ENCODE results near the gene TMCO2. TPM values are rescaled to one million over a fixed set of nuclear protein-coding genes. Genes with fewer than 3 reads are reported as not detected.

TMCO2 gene
- total RNA-seq, 1 donor from 2014 or later, result not detected

- H3K4me3 ChIP-seq, result no peak overlapping the region
- H3K27me3 ChIP-seq, result no peaks in the 10 kb centered on the region
- TF ChIP-seq CTCF (IDR thresholded peaks at IDR 0.05), result no peak
- H3K36me3 ChIP-seq, result peaks cover 22 to 37% of the 10 kb centered on the region in 2 donors
- DNase-seq (ENCODE audit: low spot score in 2 of 2), result no peak
- intact Hi-C loops (cut with DNase I), result loop anchor here (5.0 kb wide), 1 partner anchor 52 kb away; no protein-coding TSS in a partner anchor
- no peak overlapping the region for H3K27ac ChIP-seq
- H3K9me3 ChIP-seq, result no peaks in the 10 kb centered on the region
- peaks cover 0 to 12% of the 10 kb centered on the region in 2 donors for H3K4me1 ChIP-seq
These were observed 7.3 kb upstream of the TMCO2 start for GRCh38 chr1:40240390-40240789.

DNA sequence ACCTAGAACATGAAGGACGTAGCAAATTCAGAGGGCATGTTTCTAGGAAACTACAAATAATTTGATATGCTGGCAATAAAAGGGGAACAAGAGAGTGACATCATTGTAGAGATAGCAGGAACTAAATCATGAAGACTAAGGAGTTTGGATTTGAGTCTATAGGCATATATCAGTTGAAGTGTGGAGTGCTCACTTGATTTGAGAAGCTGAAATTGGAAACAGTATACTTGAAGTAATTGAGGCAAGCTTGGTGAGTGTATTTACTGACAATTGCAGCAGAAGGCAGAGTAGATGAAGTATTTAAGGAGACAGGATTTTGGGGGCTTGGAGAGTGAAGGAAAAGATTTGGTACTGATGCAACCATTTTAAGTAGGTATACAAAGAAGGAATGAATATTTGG, 6.4 kb upstream of the TMCO2 start:
- intact Hi-C loops (cut with DNase I), result loop anchor here (5.0 kb wide), 1 partner anchor 51 kb away; no protein-coding TSS in a partner anchor
- Histone ChIP-seq H3K9me3 (no peaks in the 10 kb centered on the region), H3K36me3 (peaks cover 16 to 27% of the 10 kb centered on the region in 2 donors), H3K27ac (no peak overlapping the region), H3K4me3 (no peak overlapping the region), H3K4me1 (peaks cover 0 to 12% of the 10 kb centered on the region in 2 donors), H3K27me3 (no peaks in the 10 kb centered on the region)
- no peak for DNase-seq (ENCODE audit: low spot score in 2 of 2)
- no peak for TF ChIP-seq CTCF (IDR thresholded peaks at IDR 0.05)

DNA sequence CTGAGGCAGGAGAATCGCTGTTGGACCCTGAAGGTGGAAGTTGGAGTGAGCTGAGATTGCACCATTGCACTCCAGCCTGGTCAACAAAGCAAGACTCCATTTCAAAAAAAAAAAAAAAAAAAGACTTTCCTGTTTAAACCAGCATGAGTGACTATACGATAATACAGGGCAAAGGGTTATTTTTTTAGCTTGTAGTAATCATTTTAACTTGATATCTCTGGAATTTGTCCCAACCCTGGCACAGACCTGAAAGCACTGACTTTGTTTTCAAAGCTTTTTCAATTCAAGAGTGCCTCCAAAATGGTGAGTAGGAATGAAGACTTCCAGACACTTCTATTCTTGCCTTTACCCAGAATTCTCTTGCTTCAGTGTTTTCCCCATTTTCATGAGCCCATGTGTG, 4.4 kb upstream of the TMCO2 start:
- DNase-seq (ENCODE audit: low spot score in 2 of 2), result no peak
- H3K27ac ChIP-seq, result peak overlapping the region; percentile 37 to 43
- TF ChIP-seq CTCF (IDR thresholded peaks at IDR 0.05), result no peak

DNA sequence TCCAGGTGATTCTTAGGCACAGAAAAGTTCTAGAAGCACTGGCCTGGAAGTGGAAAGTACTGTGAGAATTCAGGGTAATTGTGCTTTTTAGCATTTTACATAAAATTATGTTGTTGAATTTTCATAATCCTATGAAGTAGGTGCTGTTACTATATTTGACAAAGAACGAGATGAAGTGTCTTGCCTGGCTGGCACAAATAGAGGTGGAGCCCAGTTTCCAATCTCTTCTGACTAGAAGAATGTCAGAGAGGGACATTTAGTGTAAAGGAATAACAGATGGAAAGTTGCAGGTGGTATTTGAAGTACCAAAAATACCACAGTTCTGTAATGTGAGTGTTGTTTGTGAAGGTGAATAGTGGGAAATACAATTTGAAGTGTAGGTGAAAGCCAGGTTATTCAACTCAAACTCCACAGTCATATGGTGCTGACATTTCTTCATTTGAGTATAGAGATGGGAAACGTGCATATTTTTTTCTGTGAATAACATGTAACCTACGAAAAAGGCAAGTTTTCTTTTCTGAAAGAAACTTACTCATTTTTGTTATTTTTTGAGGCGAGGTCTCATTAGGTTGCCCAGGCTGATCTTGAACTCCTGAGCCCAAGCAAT, 3.5 kb upstream of the TMCO2 start:
- Histone ChIP-seq H3K36me3 (peaks cover 0 to 5% of the 10 kb centered on the region in 2 donors), H3K4me3 (no peak overlapping the region), H3K4me1 (peaks cover 0 to 12% of the 10 kb centered on the region in 2 donors), H3K27ac (peak overlapping the region; percentile 37 to 43), H3K9me3 (no peaks in the 10 kb centered on the region), H3K27me3 (no peaks in the 10 kb centered on the region)
- intact Hi-C loops (cut with DNase I), result loop anchor here (5.0 kb wide), 1 partner anchor 48 kb away; no protein-coding TSS in a partner anchor
- DNase-seq (ENCODE audit: low spot score in 2 of 2), result no peak
- no peak for TF ChIP-seq CTCF (IDR thresholded peaks at IDR 0.05)

More for the DNA sequence above, 4.4 kb upstream of the TMCO2 start:
- Histone ChIP-seq H3K4me3 (no peak overlapping the region), H3K4me1 (peaks cover 0 to 12% of the 10 kb centered on the region in 2 donors), H3K36me3 (peaks cover 0 to 7% of the 10 kb centered on the region in 2 donors), H3K9me3 (no peaks in the 10 kb centered on the region), H3K27me3 (no peaks in the 10 kb centered on the region)
- intact Hi-C loops (cut with DNase I), result loop anchor here (5.0 kb wide), 1 partner anchor 49 kb away; no protein-coding TSS in a partner anchor

DNA sequence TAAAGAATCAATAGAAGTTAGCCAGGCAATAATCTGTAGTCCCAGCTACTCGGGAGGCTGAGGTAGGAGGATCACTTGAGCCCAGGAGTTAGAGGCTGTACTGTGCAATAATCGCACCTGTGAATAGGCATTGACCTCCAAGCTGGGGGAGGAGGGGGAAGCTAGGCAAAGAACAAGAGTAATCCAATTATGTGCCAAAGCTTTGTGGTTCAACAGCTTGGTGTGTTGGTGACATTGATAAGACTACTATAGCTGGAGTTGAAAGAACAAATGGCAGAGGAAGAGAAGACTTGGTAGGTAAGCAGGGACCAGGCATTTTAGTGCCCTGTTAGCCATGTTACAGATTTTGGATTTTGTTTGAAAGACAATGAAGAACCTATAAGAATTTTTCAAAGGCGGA, 2.1 kb upstream of the TMCO2 start:
- Histone ChIP-seq H3K27me3 (no peaks in the 10 kb centered on the region), H3K27ac (no peak overlapping the region), H3K9me3 (no peaks in the 10 kb centered on the region), H3K4me3 (no peak overlapping the region), H3K36me3 (no peaks in the 10 kb centered on the region), H3K4me1 (peaks cover 0 to 12% of the 10 kb centered on the region in 2 donors)
- intact Hi-C loops (cut with DNase I), result no loop called here
- no peak for TF ChIP-seq CTCF (IDR thresholded peaks at IDR 0.05)
- DNase-seq (ENCODE audit: low spot score in 2 of 2), result no peak
